HL-60 (cell line): Measurements from ENCODE around the gene FARP1.

Source experiments
- DNase-seq, 2 experiments: peaks; one replicate each; pipeline ENCODE4 v3.0.0-alpha.2; 2010 to 2020; ENCODE audit warnings: low read depth in 1 of 2, low spot score in 1 of 2
- H3K27ac ChIP-seq: fragments of 250-450 bp; sonication (Bioruptor Pico); replicated peaks from 2 replicates; pipeline ENCODE4 v1.5.1; 2020; ENCODE audit warnings: mild to moderate bottlenecking, moderate library complexity
- H3K27me3 ChIP-seq: fragments of 250-450 bp; sonication (Bioruptor Pico); 2 replicates; pipeline ENCODE4 v1.5.1; 2021; ENCODE audit warnings: mild to moderate bottlenecking, moderate library complexity; ENCODE audit not compliant: insufficient read depth, poor library complexity, severe bottlenecking
- H3K4me3 ChIP-seq: replicated peaks from 2 replicates; pipeline ENCODE4 v1.5.1; 2011; ENCODE audit warnings: mild to moderate bottlenecking, control low read depth, low read length; ENCODE audit not compliant: insufficient read depth
- GABPA ChIP-seq: IDR thresholded peaks from 2 replicates; pipeline ENCODE4 v1.6.1; 2012; ENCODE audit warnings: low read depth
- POLR2AphosphoS5 ChIP-seq: IDR thresholded peaks from 2 replicates; pipeline ENCODE4 v1.6.1; 2012; ENCODE audit warnings: low read depth
- SPI1 ChIP-seq: IDR thresholded peaks from 2 replicates; pipeline ENCODE4 v1.6.1; 2012; ENCODE audit warnings: low read depth, mild to moderate bottlenecking, borderline replicate concordance
- TF ChIP-seq, protein P1 (sequence below): IDR thresholded peaks from one replicate; pipeline ENCODE4 v1.5.1; 2011; ENCODE audit warnings: low read length, control low read depth, inconsistent platforms; ENCODE audit not compliant: insufficient read depth
- TF ChIP-seq, protein P2 (sequence below): IDR thresholded peaks from 2 replicates; pipeline ENCODE4 v1.6.1; 2012; ENCODE audit warnings: low read depth; ENCODE audit not compliant: insufficient replicate concordance

The FARP1 gene

DNA sequence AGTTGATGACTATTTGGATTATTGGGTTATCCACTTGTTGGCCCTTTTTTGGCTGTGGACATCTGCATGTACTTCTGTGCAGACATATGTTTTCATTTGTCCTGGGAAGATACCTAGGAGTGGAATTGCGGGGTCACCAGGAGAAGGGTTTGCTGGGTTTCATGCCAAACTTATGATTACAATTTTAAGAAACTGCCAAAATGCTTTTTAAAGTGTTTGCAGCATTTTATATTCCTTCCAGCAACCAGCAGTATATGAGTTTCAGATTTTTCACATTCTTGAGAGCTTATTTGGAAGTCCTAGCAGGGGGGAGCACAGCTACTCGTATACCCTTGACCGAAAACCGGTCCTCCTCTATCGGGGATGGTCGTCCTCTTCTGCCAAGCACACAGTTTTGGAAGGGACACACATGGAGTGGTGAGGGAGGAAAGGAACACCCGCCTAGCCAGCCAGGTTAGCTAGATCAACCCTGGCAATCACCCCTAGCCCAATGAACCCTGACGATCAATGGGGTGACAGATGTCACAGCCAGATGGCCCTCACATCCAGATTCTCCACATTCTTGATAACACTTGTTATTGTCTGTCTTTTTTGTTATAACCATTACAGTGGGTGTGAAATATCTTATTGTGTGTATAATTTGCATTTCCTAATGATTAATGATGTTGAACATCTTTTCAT, 60.9 kb downstream of the FARP1 start:
- Histone ChIP-seq H3K27ac (no peak overlapping the region), H3K27me3 (no peaks in the 10 kb centered on the region), H3K4me3 (no peak overlapping the region)
- TF ChIP-seq GABPA (no peak), SPI1 (no peak), POLR2AphosphoS5 (no peak)
- TF ChIP-seq, protein P1, sequence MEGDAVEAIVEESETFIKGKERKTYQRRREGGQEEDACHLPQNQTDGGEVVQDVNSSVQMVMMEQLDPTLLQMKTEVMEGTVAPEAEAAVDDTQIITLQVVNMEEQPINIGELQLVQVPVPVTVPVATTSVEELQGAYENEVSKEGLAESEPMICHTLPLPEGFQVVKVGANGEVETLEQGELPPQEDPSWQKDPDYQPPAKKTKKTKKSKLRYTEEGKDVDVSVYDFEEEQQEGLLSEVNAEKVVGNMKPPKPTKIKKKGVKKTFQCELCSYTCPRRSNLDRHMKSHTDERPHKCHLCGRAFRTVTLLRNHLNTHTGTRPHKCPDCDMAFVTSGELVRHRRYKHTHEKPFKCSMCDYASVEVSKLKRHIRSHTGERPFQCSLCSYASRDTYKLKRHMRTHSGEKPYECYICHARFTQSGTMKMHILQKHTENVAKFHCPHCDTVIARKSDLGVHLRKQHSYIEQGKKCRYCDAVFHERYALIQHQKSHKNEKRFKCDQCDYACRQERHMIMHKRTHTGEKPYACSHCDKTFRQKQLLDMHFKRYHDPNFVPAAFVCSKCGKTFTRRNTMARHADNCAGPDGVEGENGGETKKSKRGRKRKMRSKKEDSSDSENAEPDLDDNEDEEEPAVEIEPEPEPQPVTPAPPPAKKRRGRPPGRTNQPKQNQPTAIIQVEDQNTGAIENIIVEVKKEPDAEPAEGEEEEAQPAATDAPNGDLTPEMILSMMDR, result no peak
- TF ChIP-seq, protein P2, sequence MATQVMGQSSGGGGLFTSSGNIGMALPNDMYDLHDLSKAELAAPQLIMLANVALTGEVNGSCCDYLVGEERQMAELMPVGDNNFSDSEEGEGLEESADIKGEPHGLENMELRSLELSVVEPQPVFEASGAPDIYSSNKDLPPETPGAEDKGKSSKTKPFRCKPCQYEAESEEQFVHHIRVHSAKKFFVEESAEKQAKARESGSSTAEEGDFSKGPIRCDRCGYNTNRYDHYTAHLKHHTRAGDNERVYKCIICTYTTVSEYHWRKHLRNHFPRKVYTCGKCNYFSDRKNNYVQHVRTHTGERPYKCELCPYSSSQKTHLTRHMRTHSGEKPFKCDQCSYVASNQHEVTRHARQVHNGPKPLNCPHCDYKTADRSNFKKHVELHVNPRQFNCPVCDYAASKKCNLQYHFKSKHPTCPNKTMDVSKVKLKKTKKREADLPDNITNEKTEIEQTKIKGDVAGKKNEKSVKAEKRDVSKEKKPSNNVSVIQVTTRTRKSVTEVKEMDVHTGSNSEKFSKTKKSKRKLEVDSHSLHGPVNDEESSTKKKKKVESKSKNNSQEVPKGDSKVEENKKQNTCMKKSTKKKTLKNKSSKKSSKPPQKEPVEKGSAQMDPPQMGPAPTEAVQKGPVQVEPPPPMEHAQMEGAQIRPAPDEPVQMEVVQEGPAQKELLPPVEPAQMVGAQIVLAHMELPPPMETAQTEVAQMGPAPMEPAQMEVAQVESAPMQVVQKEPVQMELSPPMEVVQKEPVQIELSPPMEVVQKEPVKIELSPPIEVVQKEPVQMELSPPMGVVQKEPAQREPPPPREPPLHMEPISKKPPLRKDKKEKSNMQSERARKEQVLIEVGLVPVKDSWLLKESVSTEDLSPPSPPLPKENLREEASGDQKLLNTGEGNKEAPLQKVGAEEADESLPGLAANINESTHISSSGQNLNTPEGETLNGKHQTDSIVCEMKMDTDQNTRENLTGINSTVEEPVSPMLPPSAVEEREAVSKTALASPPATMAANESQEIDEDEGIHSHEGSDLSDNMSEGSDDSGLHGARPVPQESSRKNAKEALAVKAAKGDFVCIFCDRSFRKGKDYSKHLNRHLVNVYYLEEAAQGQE, result no peak
- no peak for DNase-seq

DNA sequence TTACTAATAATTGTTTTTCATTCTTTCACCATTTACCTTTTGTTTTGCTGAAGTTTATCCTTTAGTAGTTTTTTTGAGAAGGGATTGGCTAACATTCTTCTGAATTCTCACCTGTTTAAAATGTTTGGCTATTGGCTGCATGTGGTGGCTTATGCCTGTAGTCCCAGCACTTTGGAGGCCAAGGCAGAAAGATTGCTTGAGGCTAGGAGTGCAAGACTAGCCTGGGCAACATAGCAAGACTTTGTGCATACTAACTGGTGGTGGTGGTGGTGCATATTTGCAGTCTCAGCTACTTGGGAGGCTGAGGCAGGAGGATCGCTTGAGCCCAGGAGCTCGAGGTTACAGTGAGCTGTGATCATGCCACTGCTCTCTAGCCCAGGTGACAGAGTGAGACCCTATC, 61.7 kb downstream of the FARP1 start:
- no peak for DNase-seq
- TF ChIP-seq GABPA (no peak), SPI1 (no peak), POLR2AphosphoS5 (no peak)
- TF ChIP-seq, protein P2, result no peak
- TF ChIP-seq, protein P1, result no peak
- no peaks in the 10 kb centered on the region for H3K27me3 ChIP-seq
- H3K27ac ChIP-seq, result no peak overlapping the region
- H3K4me3 ChIP-seq, result no peak overlapping the region

DNA sequence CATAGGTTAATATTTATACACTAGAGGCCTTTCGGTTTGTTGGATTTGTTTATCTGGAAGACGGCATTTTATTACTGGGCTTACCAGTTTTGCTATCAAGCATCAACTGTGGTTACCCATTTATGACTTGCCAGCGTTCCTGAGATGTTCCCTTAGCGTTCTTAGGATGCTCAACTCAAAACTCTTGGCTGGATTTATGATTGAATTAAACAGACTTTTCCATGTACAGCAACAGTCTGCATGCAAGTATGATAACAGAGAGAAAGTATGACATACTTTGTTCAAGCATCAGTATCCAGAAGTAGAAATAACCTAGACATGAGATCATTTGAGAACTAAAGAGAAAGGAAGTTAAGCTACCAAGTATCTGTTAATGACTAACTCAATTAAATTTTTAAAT, 64.1 kb downstream of the FARP1 start:
- Histone ChIP-seq H3K4me3 (no peak overlapping the region), H3K27me3 (no peaks in the 10 kb centered on the region), H3K27ac (no peak overlapping the region)
- TF ChIP-seq SPI1, result no peak
- no peak for TF ChIP-seq POLR2AphosphoS5
- TF ChIP-seq, protein P1, result no peak
- no peak for TF ChIP-seq GABPA
- TF ChIP-seq, protein P2, result no peak
- no peak for DNase-seq
